Omental fat pad (tissue), 4 donors: ENCODE data around the gene CTAG1A. TPM values are rescaled to one million over a fixed set of nuclear protein-coding genes. Genes with fewer than 3 reads are reported as not detected.
"Not testable (repeated sequence)": the region's sequence is repeated elsewhere in the genome, so short reads cannot be mapped to it uniquely, and the experiment has no call there.

ENCODE experiments used
- ATAC-seq: fragments of 150-250 bp; one replicate; pipeline ENCODE4 v1.9.1; 2016; ENCODE audit warnings: mild to moderate bottlenecking, moderate library complexity; ENCODE audit not compliant: low FRiP score
- DNase-seq: peaks from one replicate; pipeline ENCODE4 v3.0.0-alpha.2; 2019; ENCODE audit warnings: low spot score
- CTCF ChIP-seq, 3 donors: fragments of 450-650 bp; IDR thresholded peaks; one replicate each; pipeline ENCODE4 v1.5.1; 2016 to 2017; ENCODE audit warnings: antibody characterized with exemption in 3 of 3, mild to moderate bottlenecking in 3 of 3, moderate library complexity in 2 of 3
- total RNA-seq, 4 donors: library from RNA; depleted of rRNA; stranded (reverse); fragments of >200 nt; gene quantifications; one replicate each; pipeline ENCODE4 v1.1.0, GENCODE V29; 2016

Gene CTAG1A
- not detected for total RNA-seq

DNA sequence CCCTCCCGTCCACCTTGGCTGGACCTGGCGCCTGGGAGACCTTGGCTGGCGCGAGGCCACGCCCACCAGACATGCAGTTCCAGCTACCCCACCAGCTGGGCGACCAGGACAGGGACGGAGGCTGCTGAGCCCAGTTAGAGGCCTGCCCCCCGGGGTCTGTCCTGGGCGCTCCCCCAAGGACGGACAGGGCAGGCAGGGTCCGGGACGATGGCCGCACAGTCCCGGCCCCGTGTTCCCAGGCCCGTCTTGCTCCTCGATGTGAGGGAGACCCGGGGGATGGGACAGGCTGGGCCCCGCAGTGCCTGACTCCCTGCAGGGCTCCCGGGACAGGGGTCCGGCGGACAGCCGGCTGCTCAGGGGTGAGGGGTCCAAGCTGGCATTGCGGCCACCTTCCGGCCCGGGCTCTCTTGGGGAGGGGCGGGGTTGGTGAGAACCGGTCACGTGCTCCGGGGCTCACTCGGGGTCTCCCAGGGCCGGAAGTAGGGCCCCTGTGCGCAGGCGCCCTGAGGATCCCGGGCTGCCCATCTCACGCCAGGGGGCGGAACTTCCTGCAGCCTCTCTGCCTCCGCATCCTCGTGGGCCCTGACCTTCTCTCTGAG is at the start of gene CTAG1A:
CTAG1A (plus strand) TSS at position 549 of the 599 bp plus-strand sequence. CDS start 74 bp downstream, outside the sequence.
- not testable (repeated sequence) for DNase-seq, ATAC-seq

DNA sequence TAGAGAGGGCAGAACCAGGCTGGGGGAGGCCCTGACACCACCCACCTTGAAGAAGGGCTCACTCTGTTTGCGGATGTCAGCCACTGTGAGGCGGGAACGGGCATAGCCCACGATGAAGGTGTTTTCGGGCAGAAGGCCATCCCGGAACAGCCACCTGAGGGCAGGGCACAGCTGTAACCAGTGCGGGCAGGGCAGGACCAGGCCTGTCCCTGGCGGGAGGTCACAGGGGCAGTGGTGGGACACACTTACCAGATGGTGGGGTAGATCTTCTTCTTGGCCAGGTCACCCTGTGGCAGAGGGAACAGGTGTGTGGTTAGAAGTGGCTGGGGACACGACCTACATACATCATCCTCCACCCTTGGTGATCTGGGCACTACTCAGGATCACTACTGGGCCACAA is 49.0 kb upstream of the CTAG1A start:
- ATAC-seq (no peak), DNase-seq (no peak)
- TF ChIP-seq CTCF (IDR thresholded peaks at IDR 0.05), result no peak

- no peak for TF ChIP-seq CTCF (IDR thresholded peaks at IDR 0.05)
- ATAC-seq (no peak), DNase-seq (no peak)
These were observed 45.9 kb upstream of the CTAG1A start for GRCh38 chrX:154539077-154539476.

- not testable (repeated sequence) for ATAC-seq, DNase-seq
These were observed 44.6 kb upstream of the CTAG1A start for GRCh38 chrX:154540365-154540764.

- no peak for ATAC-seq
- no peak for DNase-seq
- TF ChIP-seq CTCF (IDR thresholded peaks at IDR 0.05), result no peak
These were observed 43.9 kb upstream of the CTAG1A start for GRCh38 chrX:154540897-154541535.

DNA sequence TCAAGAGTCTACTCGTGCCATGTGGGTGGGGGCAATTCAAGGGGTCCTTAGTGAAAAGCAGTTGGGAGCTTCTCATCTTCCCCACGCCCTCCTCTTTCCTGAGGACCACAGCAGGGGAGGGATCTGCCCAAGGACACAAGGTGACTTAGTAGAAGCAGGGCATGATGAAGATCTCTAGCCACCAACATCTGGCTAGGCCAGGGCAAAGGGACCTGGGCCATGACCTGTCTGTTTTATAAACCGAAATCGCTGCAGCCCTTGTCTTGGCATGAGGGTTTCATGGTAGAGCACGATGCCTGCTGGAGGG is 43.4 kb upstream of the CTAG1A start:
- DNase-seq (no peak), ATAC-seq (no peak)

GRCh38 chrX:154541896-154542722 is 42.8 kb upstream of the CTAG1A start:
- peak; percentile 86 for DNase-seq
- peak; percentile 56 for ATAC-seq
- TF ChIP-seq CTCF (IDR thresholded peaks at IDR 0.05), result no peak

More for the DNA sequence above, 43.4 kb upstream of the CTAG1A start:
- TF ChIP-seq CTCF (IDR thresholded peaks at IDR 0.05), result no peak
